Superior temporal gyrus (tissue), 1 donor: ENCODE results near the gene NSG1.
"Not testable (repeated sequence)": the region's sequence is repeated elsewhere in the genome, so short reads cannot be mapped to it uniquely, and the experiment has no call there.

Experiments used
- DNase-seq: peaks from one replicate; pipeline ENCODE4 v3.0.0-alpha.2; 2016; ENCODE audit errors: extremely low spot score

The NSG1 gene

GRCh38 chr4:4386736-4387392, at the start of gene NSG1:
Gene NSG1, plus strand, starts transcription at chr4:4387102. Its CDS starts 528 bp downstream, at chr4:4387630.
- DNase-seq: no peak

- DNase-seq: no peak
These were observed 48.5 kb upstream of the NSG1 start for GRCh38 chr4:4338210-4339001.

- DNase-seq: no peak
These were observed 47.3 kb upstream of the NSG1 start for GRCh38 chr4:4339504-4340085.

GRCh38 chr4:4341861-4342650, 44.8 kb upstream of the NSG1 start:
- DNase-seq: no peak

GRCh38 chr4:4343038-4343437, 43.9 kb upstream of the NSG1 start:
- no peak for DNase-seq

GRCh38 chr4:4344915-4345527, 41.9 kb upstream of the NSG1 start:
- DNase-seq: no peak

- DNase-seq: no peak
These were observed 39.3 kb upstream of the NSG1 start for GRCh38 chr4:4347585-4347984.

- DNase-seq: not testable (repeated sequence)
These were observed 38.3 kb upstream of the NSG1 start for GRCh38 chr4:4348585-4348984.

GRCh38 chr4:4349867-4350266, 37.0 kb upstream of the NSG1 start:
- DNase-seq: no peak

GRCh38 chr4:4350909-4351308, 36.0 kb upstream of the NSG1 start:
- no peak for DNase-seq

GRCh38 chr4:4355302-4355701, 31.6 kb upstream of the NSG1 start:
- DNase-seq: no peak

GRCh38 chr4:4356106-4357041, 30.5 kb upstream of the NSG1 start:
- DNase-seq: no peak

- no peak for DNase-seq
These were observed 28.6 kb upstream of the NSG1 start for GRCh38 chr4:4358093-4358854.

- no peak for DNase-seq
These were observed 25.0 kb upstream of the NSG1 start for GRCh38 chr4:4361883-4362282.

- no peak for DNase-seq
These were observed 23.8 kb upstream of the NSG1 start for GRCh38 chr4:4362991-4363697.

GRCh38 chr4:4364061-4364460, 22.8 kb upstream of the NSG1 start:
- DNase-seq: no peak

- no peak for DNase-seq
These were observed 22.3 kb upstream of the NSG1 start for GRCh38 chr4:4364486-4365208.

- DNase-seq: no peak
These were observed 17.9 kb upstream of the NSG1 start for GRCh38 chr4:4368809-4369580.
